ENCODE data around the gene AURKAIP1. TPM values are rescaled to one million over a fixed set of nuclear protein-coding genes. Genes with fewer than 3 reads are reported as not detected.

AURKAIP1 gene
- total RNA-seq, 4 donors from 2014 or later: 92.7 to 134 (median 123) TPM

DNA sequence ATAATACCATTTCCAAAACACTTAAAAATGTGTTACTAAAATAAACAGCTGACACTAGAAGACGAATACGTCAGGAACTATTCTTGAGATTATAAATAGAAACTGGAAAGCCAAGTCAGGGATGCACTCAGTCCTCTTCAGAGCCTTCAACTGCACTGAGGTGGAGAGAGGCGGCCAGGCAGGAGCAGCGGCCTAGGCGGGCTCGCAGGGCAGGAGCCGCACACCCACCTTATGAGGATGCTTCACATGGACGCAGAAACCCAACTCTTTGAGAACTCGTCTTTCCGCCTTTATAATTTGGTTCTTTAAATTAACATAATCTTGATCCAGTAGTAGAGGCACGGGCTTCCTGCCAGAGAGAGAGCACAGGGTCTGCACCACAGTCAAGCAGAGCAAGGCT is 20.2 kb upstream of the AURKAIP1 start:
- Histone ChIP-seq H3K36me3 (peaks cover 33 to 81% (median 62%) of the 10 kb centered on the region in 3 donors), H3K27ac (no peak overlapping the region), H3K27me3 (no peaks in the 10 kb centered on the region), H3K4me3 (no peak overlapping the region), H3K9me3 (no peaks in the 10 kb centered on the region), H3K4me1 (peaks cover 11 to 36% (median 15%) of the 10 kb centered on the region in 3 donors)
- 89 to 90% methylated on average over 11 of the region's 11 CpGs for WGBS, 2 donors
- no peak for DNase-seq
- TF ChIP-seq POLR2A (IDR thresholded peaks at IDR 0.05): no peak
- TF ChIP-seq, protein P1, sequence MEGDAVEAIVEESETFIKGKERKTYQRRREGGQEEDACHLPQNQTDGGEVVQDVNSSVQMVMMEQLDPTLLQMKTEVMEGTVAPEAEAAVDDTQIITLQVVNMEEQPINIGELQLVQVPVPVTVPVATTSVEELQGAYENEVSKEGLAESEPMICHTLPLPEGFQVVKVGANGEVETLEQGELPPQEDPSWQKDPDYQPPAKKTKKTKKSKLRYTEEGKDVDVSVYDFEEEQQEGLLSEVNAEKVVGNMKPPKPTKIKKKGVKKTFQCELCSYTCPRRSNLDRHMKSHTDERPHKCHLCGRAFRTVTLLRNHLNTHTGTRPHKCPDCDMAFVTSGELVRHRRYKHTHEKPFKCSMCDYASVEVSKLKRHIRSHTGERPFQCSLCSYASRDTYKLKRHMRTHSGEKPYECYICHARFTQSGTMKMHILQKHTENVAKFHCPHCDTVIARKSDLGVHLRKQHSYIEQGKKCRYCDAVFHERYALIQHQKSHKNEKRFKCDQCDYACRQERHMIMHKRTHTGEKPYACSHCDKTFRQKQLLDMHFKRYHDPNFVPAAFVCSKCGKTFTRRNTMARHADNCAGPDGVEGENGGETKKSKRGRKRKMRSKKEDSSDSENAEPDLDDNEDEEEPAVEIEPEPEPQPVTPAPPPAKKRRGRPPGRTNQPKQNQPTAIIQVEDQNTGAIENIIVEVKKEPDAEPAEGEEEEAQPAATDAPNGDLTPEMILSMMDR (IDR thresholded peaks at IDR 0.05): no peak
- intact Hi-C loops (cut with DNase I): no loop called here

DNA sequence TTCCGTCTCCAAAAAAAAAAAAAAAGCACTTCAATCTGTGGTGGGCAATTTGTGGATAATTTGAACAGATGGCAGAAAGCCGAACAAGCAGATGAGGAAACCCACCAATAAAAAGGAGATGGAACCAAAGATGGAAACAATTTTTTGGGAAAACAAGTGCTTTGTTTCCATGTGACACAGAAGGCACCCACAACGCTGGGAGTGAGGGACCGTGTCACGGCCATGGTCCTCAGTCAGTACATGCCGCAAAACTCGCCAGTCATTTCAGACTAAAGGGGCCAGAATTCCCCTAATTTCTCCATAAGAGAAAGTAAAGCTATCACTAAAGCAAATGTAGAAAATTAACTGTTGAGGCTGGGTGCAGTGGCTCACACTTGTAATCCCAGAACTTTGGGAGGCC is 19.1 kb upstream of the AURKAIP1 start:
- peaks cover 35 to 91% (median 73%) of the 10 kb centered on the region in 3 donors for H3K36me3 ChIP-seq
- peaks cover 6 to 30% (median 12%) of the 10 kb centered on the region in 3 donors for H3K4me1 ChIP-seq
- H3K4me3 ChIP-seq: no peak overlapping the region
- intact Hi-C loops (cut with DNase I): no loop called here
- no peaks in the 10 kb centered on the region for H3K27me3 ChIP-seq
- no peak for TF ChIP-seq POLR2A (IDR thresholded peaks at IDR 0.05)
- TF ChIP-seq, protein P1 (IDR thresholded peaks at IDR 0.05): no peak
- H3K9me3 ChIP-seq: no peaks in the 10 kb centered on the region
- no peak for DNase-seq
- WGBS, 2 donors: 79 to 93% methylated on average over 7 of the region's 7 CpGs
- no peak overlapping the region for H3K27ac ChIP-seq

DNA sequence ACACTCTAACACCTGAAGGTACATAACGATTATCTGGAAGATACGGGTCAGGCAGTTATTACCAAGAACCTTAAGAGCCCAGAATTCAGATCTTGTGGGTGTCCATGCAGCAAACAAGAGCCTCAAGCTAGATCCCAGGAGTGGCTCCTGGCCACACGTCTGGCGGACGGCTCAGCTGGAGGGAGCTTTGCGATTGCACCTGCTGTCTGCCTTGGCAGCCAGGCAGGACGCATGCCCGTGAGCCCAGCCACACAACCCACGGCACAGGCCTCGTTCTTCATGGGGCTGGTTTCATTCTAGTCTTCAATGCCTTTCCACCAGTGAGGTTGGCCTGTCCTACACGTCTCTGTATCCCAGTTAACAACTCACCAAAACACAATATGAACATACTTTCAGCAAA is 18.4 kb upstream of the AURKAIP1 start:
- Histone ChIP-seq H3K27ac (no peak overlapping the region), H3K4me1 (peaks cover 6 to 29% (median 12%) of the 10 kb centered on the region in 3 donors), H3K27me3 (no peaks in the 10 kb centered on the region), H3K36me3 (peaks cover 35 to 98% (median 80%) of the 10 kb centered on the region in 3 donors), H3K4me3 (no peak overlapping the region), H3K9me3 (no peaks in the 10 kb centered on the region)
- no peak for TF ChIP-seq POLR2A (IDR thresholded peaks at IDR 0.05)
- TF ChIP-seq, protein P1 (IDR thresholded peaks at IDR 0.05): no peak
- no peak for DNase-seq
- WGBS, 2 donors: 77 to 94% methylated on average over 6 to 9 of the region's 11 CpGs
- intact Hi-C loops (cut with DNase I): no loop called here

DNA sequence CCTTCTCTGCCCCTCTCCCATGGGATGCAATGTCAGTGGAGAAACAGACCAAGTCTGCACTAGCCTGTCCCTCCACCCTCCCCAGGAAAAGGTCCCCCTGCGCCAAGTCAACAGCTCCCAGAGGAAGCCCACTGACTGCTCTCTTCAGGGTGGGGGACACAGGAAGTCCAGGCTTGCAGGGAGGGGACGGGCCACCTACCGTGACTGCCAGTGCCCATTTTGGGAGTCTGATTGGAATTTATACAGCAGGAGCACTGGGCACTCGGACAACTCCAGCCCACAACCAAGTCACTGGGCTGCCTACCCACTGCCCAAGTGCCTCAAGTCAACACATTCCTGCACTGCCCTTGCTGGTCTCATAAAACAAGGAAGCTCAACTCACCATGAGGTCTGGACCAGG is 18.0 kb upstream of the AURKAIP1 start:
- Histone ChIP-seq H3K4me1 (peaks cover 3 to 25% (median 8%) of the 10 kb centered on the region in 3 donors), H3K9me3 (no peaks in the 10 kb centered on the region), H3K27ac (no peak overlapping the region), H3K4me3 (no peak overlapping the region), H3K27me3 (no peaks in the 10 kb centered on the region), H3K36me3 (peaks cover 37 to 100% (median 84%) of the 10 kb centered on the region in 3 donors)
- no peak for DNase-seq
- TF ChIP-seq, protein P1 (IDR thresholded peaks at IDR 0.05): no peak
- no peak for TF ChIP-seq POLR2A (IDR thresholded peaks at IDR 0.05)
- intact Hi-C loops (cut with DNase I): no loop called here
- WGBS, 2 donors: 93 to 95% methylated on average over 2 to 3 of the region's 4 CpGs

DNA sequence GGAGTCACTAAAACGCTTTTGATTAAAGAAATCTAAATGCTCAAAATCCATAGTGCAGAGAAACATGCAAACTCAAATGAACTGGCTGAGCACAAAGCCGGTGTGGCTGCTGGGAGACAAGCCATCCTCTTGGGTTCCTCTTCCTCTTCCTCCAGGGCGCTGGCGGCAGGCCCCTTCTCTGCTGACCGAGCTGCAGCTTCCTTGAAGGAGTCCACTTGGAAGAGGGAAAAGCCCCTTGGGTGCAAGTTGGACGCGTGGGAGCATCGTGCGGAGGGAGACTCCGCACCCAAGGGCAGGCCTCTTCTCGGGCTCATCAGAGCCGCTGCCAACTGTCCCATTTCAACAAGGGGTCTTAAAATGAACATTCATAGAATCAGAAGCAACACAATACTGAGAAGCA is 16.2 kb upstream of the AURKAIP1 start:
- Histone ChIP-seq H3K36me3 (peaks cover 55 to 100% (median 94%) of the 10 kb centered on the region in 3 donors), H3K9me3 (no peaks in the 10 kb centered on the region), H3K4me3 (no peak overlapping the region), H3K27ac (no peak overlapping the region), H3K4me1 (peaks cover 0 to 7% (median 0%) of the 10 kb centered on the region in 3 donors), H3K27me3 (no peaks in the 10 kb centered on the region)
- intact Hi-C loops (cut with DNase I): no loop called here
- no peak for DNase-seq
- 91 to 93% methylated on average over 7 to 12 of the region's 12 CpGs for WGBS, 2 donors
- TF ChIP-seq, protein P1 (IDR thresholded peaks at IDR 0.05): no peak
- no peak for TF ChIP-seq POLR2A (IDR thresholded peaks at IDR 0.05)

Measured in esophagus squamous epithelium (tissue), 5 donors.